GM13977 (cell line): Measurements from ENCODE around the gene TLCD3B.

ENCODE experiments used
- DNase-seq: peaks from one replicate; pipeline ENCODE4 v3.0.0; 2012; ENCODE audit warnings: low spot score
- CTCF ChIP-seq: IDR thresholded peaks from 2 replicates; pipeline ENCODE4 v1.5.1; 2012; ENCODE audit warnings: mild to moderate bottlenecking, control low read depth; ENCODE audit not compliant: insufficient read depth; ENCODE audit errors: extremely low read depth, missing control alignments
- in situ Hi-C: fragments of 300-500 bp; cut with MboI; formaldehyde crosslinking; loops from one replicate; pipeline ENCODE4 v1.12.0; 2022; ENCODE audit warnings: low sequenced_read_pairs, low pct_unique_long_range_greater_than_20kb, mixed read lengths, inconsistent platforms; ENCODE audit not compliant: unreplicated experiment

The TLCD3B gene

GRCh38 chr16:30004424-30004776 lies 26.7 kb downstream of the TLCD3B start:
- TF ChIP-seq CTCF: no peak
- no peak for DNase-seq

GRCh38 chr16:30003670-30004423 lies 27.2 kb downstream of the TLCD3B start:
- DNase-seq: no peak
- no peak for TF ChIP-seq CTCF
- in situ Hi-C loops: no loop called here

More at GRCh38 chr16:30004424-30004776, 26.7 kb downstream of the TLCD3B start:
- in situ Hi-C loops: no loop called here

- no peak for TF ChIP-seq CTCF
- DNase-seq: no peak
- in situ Hi-C loops: no loop called here
Observed at GRCh38 chr16:30002614-30003346, 28.3 kb downstream of the TLCD3B start.

- no peak for TF ChIP-seq CTCF
- no peak for DNase-seq
- in situ Hi-C loops: no loop called here
Observed at GRCh38 chr16:30000735-30001631, 30.1 kb downstream of the TLCD3B start.

GRCh38 chr16:29999605-30000004 lies 31.5 kb downstream of the TLCD3B start:
- in situ Hi-C loops: no loop called here

More at GRCh38 chr16:29999605-30000004, 31.5 kb downstream of the TLCD3B start:
- TF ChIP-seq CTCF: no peak
- DNase-seq: no peak
